ENCODE data around the gene PFAS.

The PFAS gene

DNA sequence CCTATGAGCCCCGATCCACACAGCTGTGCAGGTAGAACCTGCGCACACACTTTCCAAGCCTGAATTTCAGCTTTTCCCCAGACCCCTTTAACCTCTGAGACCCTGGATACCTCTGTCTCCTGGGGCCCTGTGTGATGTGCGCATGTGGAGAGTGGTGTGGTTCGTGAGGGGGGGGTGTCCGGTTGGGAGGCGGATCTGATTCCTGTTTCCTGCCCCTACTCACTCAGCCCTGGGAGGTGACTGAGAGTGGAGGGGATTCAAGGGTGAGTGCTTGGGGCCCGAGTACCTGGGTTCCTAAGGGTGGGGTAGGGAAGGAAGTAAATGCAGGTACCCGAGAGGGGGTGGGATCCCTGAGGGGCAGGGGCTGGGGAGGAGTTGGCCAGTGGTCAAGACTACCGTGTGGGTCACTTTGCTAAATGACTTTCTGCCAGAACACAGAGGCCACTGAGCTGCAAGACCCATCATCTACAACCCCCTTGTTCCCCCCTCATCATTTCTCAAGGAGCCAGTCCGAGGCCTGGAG is 61.6 kb downstream of the PFAS start:
- H3K36me3 ChIP-seq: no peaks in the 10 kb centered on the region
- H3K4me3 ChIP-seq: peak overlapping the region; percentile 5 to 16
- intact Hi-C loops (cut with DNase I; ENCODE audit: low total_unique reads): loop anchor here (5.0 kb wide), 1 partner anchor 48 kb away; no protein-coding TSS in a partner anchor
- no peak for DNase-seq
- peaks cover 0 to 50% of the 10 kb centered on the region in 2 donors for H3K27me3 ChIP-seq
- peaks cover 0 to 12% (median 7%) of the 10 kb centered on the region in 4 donors for H3K4me1 ChIP-seq
- no peak overlapping the region for H3K27ac ChIP-seq
- H3K9me3 ChIP-seq: no peaks in the 10 kb centered on the region
- no peak for TF ChIP-seq CTCF (IDR thresholded peaks at IDR 0.05)

DNA sequence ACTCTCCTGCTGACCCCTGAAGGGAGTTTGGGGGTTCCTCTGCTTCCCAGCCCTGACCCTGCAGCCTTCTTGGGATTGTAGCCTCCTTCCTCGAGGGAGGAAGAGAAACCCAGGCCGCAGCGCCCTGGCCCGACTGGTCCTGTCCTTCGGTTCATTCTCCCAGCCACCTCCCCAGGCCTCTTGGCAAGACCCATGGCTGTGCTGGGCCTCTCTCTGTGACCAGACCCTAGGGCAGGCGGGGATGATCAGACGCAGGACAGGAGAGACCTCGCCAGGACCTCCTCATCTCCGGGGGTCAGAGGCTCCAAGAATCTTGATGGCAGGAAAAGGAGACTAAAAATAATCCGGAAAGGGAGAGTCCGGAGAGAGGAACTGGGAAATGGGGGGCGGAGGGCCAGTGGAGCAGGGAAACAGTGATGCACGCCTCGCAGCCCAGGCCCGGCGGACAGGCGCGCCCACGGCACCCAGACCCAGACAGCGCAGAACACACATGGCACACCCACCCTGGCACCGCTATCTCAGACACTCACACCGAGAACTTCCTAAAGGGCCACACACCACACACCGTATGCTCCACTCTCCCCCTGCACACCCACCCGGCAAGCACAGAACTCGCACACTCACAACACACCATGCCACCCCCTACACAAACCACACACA is 62.2 kb downstream of the PFAS start:
- H3K27me3 ChIP-seq: peaks cover 0 to 56% of the 10 kb centered on the region in 2 donors
- H3K27ac ChIP-seq: no peak overlapping the region
- DNase-seq: no peak
- TF ChIP-seq CTCF (IDR thresholded peaks at IDR 0.05): no peak
- peak overlapping the region; percentile 5 to 16 for H3K4me3 ChIP-seq
- intact Hi-C loops (cut with DNase I; ENCODE audit: low total_unique reads): loop anchor here (5.0 kb wide), 1 partner anchor 49 kb away; no protein-coding TSS in a partner anchor
- H3K9me3 ChIP-seq: no peaks in the 10 kb centered on the region
- H3K36me3 ChIP-seq: no peaks in the 10 kb centered on the region
- H3K4me1 ChIP-seq: peaks cover 0 to 16% (median 9%) of the 10 kb centered on the region in 4 donors

DNA sequence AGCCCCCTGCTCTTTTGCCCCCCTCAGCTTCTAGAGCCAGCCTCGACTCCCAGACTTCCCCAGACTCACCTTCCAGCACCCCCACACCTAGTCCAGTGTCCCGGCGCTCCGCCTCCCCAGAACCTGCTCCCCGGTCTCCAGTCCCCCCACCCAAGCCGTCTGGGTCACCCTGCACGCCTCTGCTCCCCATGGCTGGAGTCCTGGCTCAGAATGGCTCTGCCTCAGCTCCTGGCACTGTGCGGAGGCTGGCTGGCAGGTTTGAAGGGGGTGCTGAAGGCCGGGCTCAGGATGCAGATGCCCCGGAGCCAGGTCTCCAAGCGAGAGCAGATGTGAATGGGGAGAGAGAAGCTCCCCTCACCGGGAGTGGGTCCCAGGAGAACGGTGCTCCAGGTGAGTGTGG is 63.2 kb downstream of the PFAS start:
- DNase-seq: no peak
- Histone ChIP-seq H3K27ac (no peak overlapping the region), H3K9me3 (no peaks in the 10 kb centered on the region), H3K4me3 (no peak overlapping the region), H3K4me1 (peaks cover 0 to 16% (median 9%) of the 10 kb centered on the region in 4 donors), H3K27me3 (peaks cover 0 to 66% of the 10 kb centered on the region in 2 donors), H3K36me3 (no peaks in the 10 kb centered on the region)
- intact Hi-C loops (cut with DNase I; ENCODE audit: low total_unique reads): loop anchor here (5.0 kb wide), 1 partner anchor 50 kb away; no protein-coding TSS in a partner anchor
- TF ChIP-seq CTCF (IDR thresholded peaks at IDR 0.05): no peak

DNA sequence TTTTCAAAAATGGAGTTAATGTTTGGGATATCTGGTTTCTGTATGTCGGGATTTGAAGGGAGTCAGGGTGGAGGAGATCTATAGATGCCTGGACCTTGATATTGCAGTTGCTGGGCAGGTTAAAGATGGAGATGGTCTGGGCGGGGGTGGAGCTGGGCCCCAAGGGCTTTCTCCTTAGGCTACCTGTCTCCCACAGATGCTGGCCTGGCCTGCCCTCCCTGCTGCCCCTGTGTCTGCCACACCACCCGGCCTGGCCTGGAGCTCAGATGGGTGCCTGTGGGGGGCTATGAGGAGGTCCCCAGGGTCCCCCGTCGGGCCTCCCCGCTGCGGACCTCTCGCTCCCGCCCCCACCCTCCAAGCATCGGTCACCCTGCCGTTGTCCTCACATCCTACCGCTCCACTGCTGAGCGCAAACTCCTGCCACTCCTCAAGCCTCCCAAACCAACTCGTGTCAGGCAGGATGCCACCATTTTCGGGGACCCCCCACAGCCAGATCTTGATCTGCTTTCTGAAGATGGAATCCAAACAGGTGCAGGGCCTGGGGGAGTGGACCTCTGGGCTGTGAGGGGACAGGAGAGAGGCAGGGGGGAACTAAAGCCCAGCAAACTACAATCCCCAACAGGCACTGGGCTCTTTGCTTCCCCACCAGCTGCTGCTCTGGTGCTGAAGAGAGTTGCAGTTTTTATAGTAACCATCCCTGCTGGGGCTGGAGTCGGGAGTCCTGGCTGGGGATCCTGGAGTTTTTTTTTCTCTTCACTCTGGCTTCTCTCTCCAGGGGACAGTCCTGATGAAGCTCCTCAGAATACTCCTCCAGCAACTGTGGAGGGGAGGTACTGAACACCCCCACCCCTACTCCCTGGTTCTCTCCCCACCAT is 63.9 kb downstream of the PFAS start:
- peaks cover 0 to 66% of the 10 kb centered on the region in 2 donors for H3K27me3 ChIP-seq
- H3K36me3 ChIP-seq: no peaks in the 10 kb centered on the region
- no peak overlapping the region for H3K4me3 ChIP-seq
- H3K27ac ChIP-seq: no peak overlapping the region
- TF ChIP-seq CTCF (IDR thresholded peaks at IDR 0.05): no peak
- no peak for DNase-seq
- intact Hi-C loops (cut with DNase I; ENCODE audit: low total_unique reads): loop anchor here (5.0 kb wide), 1 partner anchor 51 kb away; no protein-coding TSS in a partner anchor
- peaks cover 0 to 16% (median 9%) of the 10 kb centered on the region in 4 donors for H3K4me1 ChIP-seq
- H3K9me3 ChIP-seq: no peaks in the 10 kb centered on the region

GRCh38 chr17:8314797-8315763 is 66.0 kb downstream of the PFAS start:
- intact Hi-C loops (cut with DNase I; ENCODE audit: low total_unique reads): loop anchor here (5.0 kb wide), 1 partner anchor 53 kb away; no protein-coding TSS in a partner anchor
- Histone ChIP-seq H3K36me3 (no peaks in the 10 kb centered on the region), H3K4me3 (no peak overlapping the region), H3K27me3 (peaks cover 0 to 72% of the 10 kb centered on the region in 2 donors), H3K27ac (no peak overlapping the region), H3K9me3 (no peaks in the 10 kb centered on the region), H3K4me1 (peaks cover 0 to 16% (median 9%) of the 10 kb centered on the region in 4 donors)
- DNase-seq: no peak
- no peak for TF ChIP-seq CTCF (IDR thresholded peaks at IDR 0.05)

Measured in tibial artery (tissue), 4 donors.